Measurements from ENCODE around the gene GALNT15.

Gene GALNT15

GRCh38 chr3:16174389-16174788, at the start of gene GALNT15:
Gene GALNT15, plus strand, starts transcription at chr3:16174680. Its CDS starts 472 bp downstream, at chr3:16175152.
- no peak for DNase-seq

- no peak for DNase-seq
Measured at GRCh38 chr3:16126634-16127033, 47.8 kb upstream of the GALNT15 start.

- no peak for DNase-seq
Measured at GRCh38 chr3:16127249-16127648, 47.2 kb upstream of the GALNT15 start.

- no peak for DNase-seq
Measured at GRCh38 chr3:16130066-16130465, 44.4 kb upstream of the GALNT15 start.

- DNase-seq: no peak
Measured at GRCh38 chr3:16132190-16132589, 42.3 kb upstream of the GALNT15 start.

GRCh38 chr3:16132928-16133327, 41.6 kb upstream of the GALNT15 start:
- DNase-seq: no peak

GRCh38 chr3:16134173-16134928, 40.1 kb upstream of the GALNT15 start:
- DNase-seq: no peak

- DNase-seq: no peak
Measured at GRCh38 chr3:16136055-16136454, 38.4 kb upstream of the GALNT15 start.

GRCh38 chr3:16137044-16137443, 37.4 kb upstream of the GALNT15 start:
- DNase-seq: no peak

GRCh38 chr3:16137977-16138376, 36.5 kb upstream of the GALNT15 start:
- no peak for DNase-seq

GRCh38 chr3:16140116-16140893, 34.2 kb upstream of the GALNT15 start:
- no peak for DNase-seq

GRCh38 chr3:16140894-16141285, 33.6 kb upstream of the GALNT15 start:
- DNase-seq: no peak

GRCh38 chr3:16142350-16143025, 32.0 kb upstream of the GALNT15 start:
- DNase-seq: no peak

- no peak for DNase-seq
Measured at GRCh38 chr3:16143861-16144447, 30.5 kb upstream of the GALNT15 start.

- no peak for DNase-seq
Measured at GRCh38 chr3:16145176-16145575, 29.3 kb upstream of the GALNT15 start.

GRCh38 chr3:16146015-16146730, 28.3 kb upstream of the GALNT15 start:
- DNase-seq: no peak

- DNase-seq: no peak
Measured at GRCh38 chr3:16147220-16147994, 27.1 kb upstream of the GALNT15 start.

GRCh38 chr3:16148213-16148612, 26.3 kb upstream of the GALNT15 start:
- DNase-seq: no peak

- DNase-seq: peak; percentile 5
Measured at GRCh38 chr3:16148783-16149182, 25.7 kb upstream of the GALNT15 start.

- no peak for DNase-seq
Measured at GRCh38 chr3:16150285-16150684, 24.2 kb upstream of the GALNT15 start.

- peak; percentile 85 for DNase-seq
Measured at GRCh38 chr3:16151109-16151508, 23.4 kb upstream of the GALNT15 start.

- DNase-seq: no peak
Measured at GRCh38 chr3:16168211-16168610, 6.3 kb upstream of the GALNT15 start.
